ENCODE data around the gene SV2A.
"Not testable (repeated sequence)": the region's sequence is repeated elsewhere in the genome, so short reads cannot be mapped to it uniquely, and the experiment has no call there.

SV2A gene

GRCh38 chr1:149927563-149928400 is 10.1 kb upstream of the SV2A start, which contains the start of gene SF3B4:
TSS of gene SF3B4 (minus strand) at chr1:149927803. CDS start at chr1:149927759, 44 bp downstream.
- DNase-seq: peak; percentile 95

DNA sequence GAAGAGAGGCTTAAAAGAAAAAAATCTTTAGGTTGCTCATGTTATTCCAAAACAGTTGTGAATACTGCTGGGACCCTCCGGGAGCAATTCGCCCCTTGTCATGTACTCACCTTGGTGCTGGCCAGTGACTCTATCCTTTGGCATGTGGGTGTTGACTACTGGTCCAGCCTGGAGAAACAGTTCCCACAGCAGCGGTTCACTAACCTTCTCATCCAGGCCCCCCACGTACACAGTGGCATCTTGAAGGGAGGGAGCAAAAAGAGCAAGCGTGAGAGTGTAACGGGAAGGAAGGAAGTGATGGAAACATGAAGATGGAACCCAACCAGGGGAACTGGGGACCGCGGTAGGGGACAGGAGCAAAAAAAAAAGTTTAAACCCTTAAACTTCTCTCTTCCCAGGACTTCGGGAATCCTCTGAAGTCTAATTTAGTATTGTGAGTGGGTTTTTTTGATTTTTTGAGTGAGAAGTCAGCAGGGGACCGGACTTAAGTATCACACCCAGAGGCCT is 9.5 kb upstream of the SV2A start:
- DNase-seq: no peak

DNA sequence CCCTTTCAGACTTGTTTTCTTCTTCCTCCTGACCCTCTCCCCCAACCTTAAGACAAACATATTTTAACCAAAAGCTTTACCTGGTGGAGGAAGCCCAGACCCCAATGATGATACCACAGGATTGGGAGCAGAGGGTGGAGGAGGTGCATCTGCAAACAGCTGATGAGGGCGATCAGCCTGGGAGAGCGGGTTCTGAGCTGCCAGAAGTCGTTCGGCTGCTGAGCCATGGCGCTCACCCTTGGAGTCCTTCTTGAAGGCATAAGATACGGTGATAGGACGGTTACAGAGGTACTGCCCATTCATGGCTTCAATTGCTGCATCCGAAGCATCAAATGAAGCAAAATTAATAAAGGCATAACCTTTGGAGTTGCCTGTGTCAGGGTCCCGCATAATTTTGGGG is 8.7 kb upstream of the SV2A start:
- no peak for DNase-seq

- no peak for DNase-seq
Measured at GRCh38 chr1:149925751-149926150, 8.1 kb upstream of the SV2A start.

GRCh38 chr1:149925345-149925744 is 7.7 kb upstream of the SV2A start:
- DNase-seq: no peak

DNA sequence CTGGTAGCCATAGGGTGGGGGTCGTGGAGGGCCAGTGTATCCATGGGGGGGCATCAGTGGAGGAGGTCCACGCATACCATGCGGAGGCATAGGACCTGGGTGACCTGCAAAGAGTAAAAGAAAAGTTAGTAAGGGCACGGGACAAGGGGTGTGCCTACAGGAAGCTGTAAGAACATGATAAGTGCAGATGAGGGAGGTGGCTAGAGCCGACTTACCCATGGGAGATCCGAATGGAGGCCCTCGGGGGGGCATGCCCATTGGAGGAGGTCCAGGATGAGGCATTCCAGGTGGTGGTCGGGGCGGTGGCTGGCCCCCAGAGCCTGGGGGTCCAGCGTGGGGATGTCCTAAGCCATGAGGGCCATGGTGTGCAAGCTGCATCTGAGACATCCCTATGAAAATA is 6.0 kb upstream of the SV2A start:
- no peak for DNase-seq

DNA sequence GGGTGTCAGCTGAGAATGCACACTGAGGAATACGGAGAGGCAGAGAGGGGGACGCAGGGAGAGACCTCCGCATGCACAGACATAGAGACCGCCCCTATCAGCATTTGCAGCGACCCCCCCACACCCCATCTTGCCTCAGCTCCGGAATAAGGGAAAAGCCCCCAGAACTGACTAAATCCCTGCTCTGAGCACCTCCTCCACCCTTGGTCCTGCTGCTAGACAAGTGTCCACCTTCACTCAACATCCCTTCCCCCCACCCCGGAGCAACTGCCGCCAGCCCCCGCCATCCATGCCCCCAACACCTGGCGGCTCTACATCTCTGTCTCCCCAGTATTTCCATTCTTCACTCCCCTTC is 769 bp downstream of the SV2A start:
- no peak for DNase-seq

- DNase-seq: no peak
Measured at GRCh38 chr1:149916193-149916897, 1.3 kb downstream of the SV2A start.

- DNase-seq: no peak
Measured at GRCh38 chr1:149915429-149916192, 2.0 kb downstream of the SV2A start.

DNA sequence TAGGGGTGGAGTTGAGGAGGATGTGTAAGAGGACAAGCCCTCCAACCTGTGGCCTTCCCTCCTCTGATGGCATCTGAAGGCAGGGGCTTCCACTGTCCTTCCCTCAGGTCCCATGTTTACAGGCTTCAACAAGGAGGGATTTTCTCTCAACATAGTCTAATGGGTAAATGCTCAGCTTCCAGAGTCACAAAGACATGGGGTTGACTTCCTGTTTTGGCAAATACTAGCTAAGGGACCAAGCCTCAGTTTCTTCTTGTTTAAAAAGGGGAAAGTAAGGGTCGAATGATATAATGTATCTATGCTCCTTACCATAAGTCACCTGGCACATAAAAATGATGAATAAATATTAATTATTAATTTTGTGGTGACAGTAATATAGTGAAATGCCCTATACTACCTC is 3.1 kb downstream of the SV2A start:
- no peak for DNase-seq

DNA sequence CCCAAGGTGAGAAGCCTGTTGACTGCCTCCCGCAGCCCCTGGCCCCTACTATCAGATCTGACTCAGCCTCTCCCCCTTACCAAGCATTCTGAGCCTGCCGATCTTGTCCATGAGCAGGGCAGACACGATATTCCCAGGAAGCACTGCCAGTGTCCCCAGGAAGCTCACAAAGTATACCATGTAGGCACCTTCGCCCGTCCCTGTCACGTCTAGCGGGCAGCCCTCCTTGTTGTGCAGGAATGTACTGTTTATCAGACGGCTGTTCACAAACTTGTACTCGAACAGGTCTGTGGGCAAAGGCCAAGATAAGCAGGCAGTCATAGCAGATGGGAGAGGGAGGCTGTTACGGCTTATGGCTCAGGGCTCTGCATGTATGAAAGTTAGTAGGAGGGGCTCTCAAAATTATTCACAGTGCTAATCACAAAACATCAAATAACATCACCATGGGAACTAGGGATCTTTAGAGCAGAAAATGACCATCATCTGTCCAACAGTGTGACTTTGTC is 11.0 kb downstream of the SV2A start:
- DNase-seq: no peak

GRCh38 chr1:149903836-149904491 is 13.7 kb downstream of the SV2A start:
- no peak for DNase-seq

- peak; percentile 84 for DNase-seq
Measured at GRCh38 chr1:149899460-149900284, 18.0 kb downstream of the SV2A start, which contains the start of gene BOLA1. TSS of gene BOLA1 (plus strand) at chr1:149899568. CDS start at chr1:149900060, 492 bp downstream.

DNA sequence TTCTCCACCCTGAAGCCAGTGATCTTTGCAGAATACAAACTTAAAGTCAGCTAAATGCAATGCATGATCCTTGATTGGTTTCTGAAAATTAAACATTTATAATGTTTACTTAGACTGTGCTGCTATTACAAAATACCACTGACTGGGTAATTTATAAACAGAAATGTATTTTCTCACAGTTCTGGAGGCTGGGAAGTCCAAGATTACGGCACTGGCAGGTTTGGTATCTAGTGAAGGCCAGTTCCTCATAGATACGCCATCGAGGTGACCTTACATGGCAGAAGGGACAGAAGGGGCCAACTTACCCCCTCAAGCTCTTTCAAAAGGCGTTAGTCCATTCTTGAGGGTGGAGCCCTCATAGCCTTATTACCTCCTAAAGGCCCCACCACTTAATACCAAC is 21.1 kb downstream of the SV2A start:
- DNase-seq: no peak

- DNase-seq: no peak
Measured at GRCh38 chr1:149888999-149889289, 28.7 kb downstream of the SV2A start.

DNA sequence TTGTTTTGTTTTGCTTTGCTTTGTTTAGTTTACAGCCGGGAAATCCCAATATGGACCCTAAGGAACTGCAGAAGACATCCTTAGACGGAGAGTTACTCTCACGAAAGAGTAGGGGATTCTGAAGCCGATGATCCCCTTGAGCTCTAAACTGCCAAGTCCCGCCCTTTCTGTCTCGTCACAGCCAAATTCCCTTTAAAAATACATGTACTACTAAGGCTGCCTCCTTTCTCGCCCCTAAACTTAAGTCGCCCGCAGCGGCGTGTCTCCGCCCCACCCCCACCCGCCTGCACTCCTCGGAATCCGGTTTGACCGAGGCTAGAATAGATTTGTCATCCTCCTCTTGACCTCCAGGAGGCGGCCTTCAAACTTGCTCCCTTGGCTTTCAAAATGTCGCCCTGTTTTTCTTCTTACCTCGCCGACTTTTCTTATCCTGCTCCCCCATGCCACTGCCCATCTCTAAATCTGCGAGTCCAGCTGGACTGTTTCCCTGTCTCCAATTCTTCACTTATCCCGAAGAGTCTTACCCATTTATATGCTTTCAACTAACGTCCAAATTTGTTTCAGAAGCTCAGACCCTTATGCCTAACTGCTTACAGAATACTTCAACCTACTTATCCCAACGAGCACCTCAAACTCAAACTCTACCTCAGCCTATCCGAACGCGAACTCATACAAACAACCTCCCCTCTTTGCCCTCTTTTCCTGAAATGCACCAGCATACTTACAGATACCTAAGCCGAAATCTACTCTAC is 29.2 kb downstream of the SV2A start:
- DNase-seq: peak; percentile 87

GRCh38 chr1:149887456-149888246 is 30.0 kb downstream of the SV2A start:
- peak; percentile 96 for DNase-seq

GRCh38 chr1:149887196-149887455 is 30.5 kb downstream of the SV2A start:
- DNase-seq: not testable (repeated sequence)

DNA sequence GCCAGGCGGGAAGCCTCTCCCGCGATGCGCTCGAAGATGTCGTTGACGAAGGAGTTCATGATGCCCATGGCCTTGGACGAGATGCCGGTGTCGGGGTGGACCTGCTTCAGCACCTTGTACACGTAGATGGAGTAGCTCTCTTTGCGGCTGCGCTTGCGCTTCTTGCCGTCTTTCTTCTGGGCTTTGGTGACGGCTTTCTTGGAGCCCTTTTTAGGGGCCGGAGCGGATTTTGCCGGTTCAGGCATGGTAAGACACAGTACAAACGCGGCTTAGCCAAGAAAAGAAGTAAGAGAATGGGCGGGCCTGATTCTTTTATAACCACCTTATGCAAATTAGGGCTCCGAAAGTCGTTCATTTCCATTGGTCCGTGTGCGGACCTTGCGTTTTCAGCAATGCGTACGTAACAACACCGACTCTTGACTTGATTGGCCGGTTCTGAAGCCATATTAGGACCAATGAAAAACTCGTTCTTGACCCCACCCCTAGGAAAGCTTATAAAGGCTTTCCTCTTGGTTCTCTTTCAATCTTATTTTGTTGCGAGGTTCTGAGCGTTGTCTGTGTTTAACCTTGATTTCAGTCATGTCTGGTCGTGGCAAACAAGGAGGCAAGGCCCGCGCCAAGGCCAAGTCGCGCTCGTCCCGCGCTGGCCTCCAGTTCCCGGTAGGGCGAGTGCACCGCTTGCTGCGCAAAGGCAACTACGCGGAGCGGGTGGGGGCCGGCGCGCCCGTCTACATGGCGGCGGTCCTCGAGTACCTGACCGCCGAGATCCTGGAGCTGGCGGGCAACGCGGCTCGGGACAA is 31.0 kb downstream of the SV2A start:
- DNase-seq: peak; percentile 97

GRCh38 chr1:149886121-149886395 is 31.6 kb downstream of the SV2A start:
- not testable (repeated sequence) for DNase-seq

Measured in CD4-positive, alpha-beta T cell treated with Interleukin-12 subunit alpha and Interleukin-12 subunit beta, for 1 hour (primary cell).